Esophagus muscularis mucosa (tissue), 4 donors: ENCODE measurements around the gene MMD.

ENCODE experiments used
- CTCF ChIP-seq, 3 experiments: fragments of 200-600 bp in 2 of 3; fragments of 450-650 bp in 1 of 3; sonication (generic) in 2 of 3; IDR thresholded peaks; one replicate each; pipeline ENCODE4 v1.5.1; 2017 to 2019; ENCODE audit warnings: antibody characterized with exemption in 3 of 3, mild to moderate bottlenecking in 2 of 3, moderate library complexity in 1 of 3
- EP300 ChIP-seq: sonication (generic); formaldehyde crosslinking; IDR thresholded peaks from one replicate; pipeline ENCODE4 v1.6.1; 2017; ENCODE audit warnings: antibody characterized with exemption
- POLR2A ChIP-seq: fragments of 450-650 bp; IDR thresholded peaks from one replicate; pipeline ENCODE4 v1.6.1; 2017; ENCODE audit warnings: antibody characterized with exemption, moderate library complexity, mild to moderate bottlenecking, low read depth
- POLR2AphosphoS5 ChIP-seq, 2 donors: sonication (generic); formaldehyde crosslinking; IDR thresholded peaks; one replicate each; pipeline ENCODE4 v1.6.1; 2017; ENCODE audit warnings: antibody characterized with exemption in 2 of 2

- TF ChIP-seq CTCF (IDR thresholded peaks at IDR 0.05) (no peak), POLR2A (no peak), EP300 (no peak), POLR2AphosphoS5 (IDR thresholded peaks at IDR 0.05) (no peak)
Measured at GRCh38 chr17:55450232-55450825, 28.7 kb upstream of the MMD start.
